Panc1 (cell line): ENCODE measurements around the gene JSRP1. TPM values are rescaled to one million over a fixed set of nuclear protein-coding genes. Genes with fewer than 3 reads are reported as not detected.

Experiments
- ATAC-seq: fragments of 200-7000 bp; cut with Tn5 transposase; 2 replicates; pipeline ENCODE4 v1.9.1; 2020; ENCODE audit warnings: mild to moderate bottlenecking, moderate library complexity
- BruUV-seq: library from RNA; stranded (reverse); fragments of 400-500 nt; replicated peaks from 2 replicates; lab custom pipeline; 2021; lab: Mats Ljungman, UMichigan
- CTCF ChIA-PET: fragments of 300-600 bp; sonication (Branson Sonifier 250); formaldehyde crosslinking; loops from one replicate; lab custom pipeline; 2022; ENCODE audit warnings: antibody characterized with exemption; lab: Charles Lee
- POLR2A ChIA-PET: fragments of 300-600 bp; sonication (Branson Sonifier 250); formaldehyde crosslinking; loops from one replicate; lab custom pipeline; 2022; ENCODE audit warnings: antibody characterized with exemption; lab: Charles Lee
- DNase-seq: peaks from one replicate; pipeline ENCODE4 v3.0.0-alpha.2; 2010; ENCODE audit warnings: low read depth, low spot score
- H3K27ac ChIP-seq: 2 replicates; pipeline ENCODE4 v1.5.1; 2011; ENCODE audit warnings: mild to moderate bottlenecking, low read length, inconsistent platforms
- H3K27me3 ChIP-seq: fragments of 200-500 bp; sonication (Bioruptor generic); 2 replicates; pipeline ENCODE4 v1.6.0; 2014; ENCODE audit warnings: low read length, inconsistent platforms; ENCODE audit not compliant: control insufficient read depth, insufficient read depth
- H3K36me3 ChIP-seq: fragments of 200-500 bp; sonication (Bioruptor generic); 2 replicates; pipeline ENCODE4 v1.5.1; 2014; ENCODE audit warnings: inconsistent platforms, mild to moderate bottlenecking, low read length, moderate library complexity; ENCODE audit not compliant: control insufficient read depth, insufficient read depth
- H3K4me1 ChIP-seq: 2 replicates; pipeline ENCODE4 v1.5.1; 2011; ENCODE audit warnings: inconsistent platforms, mild to moderate bottlenecking, low read length, moderate library complexity; ENCODE audit not compliant: control insufficient read depth, insufficient read depth
- H3K4me3 ChIP-seq, 2 experiments: 2 replicates each; pipeline ENCODE4 v1.5.1; 2011 to 2012; ENCODE audit warnings: low read depth in 2 of 2, low read length in 2 of 2, mild to moderate bottlenecking in 2 of 2, inconsistent platforms in 1 of 2, moderate library complexity in 1 of 2
- H3K9me3 ChIP-seq: fragments of 200-500 bp; sonication (Bioruptor generic); 2 replicates; pipeline ENCODE4 v1.5.1; 2014; ENCODE audit warnings: low read depth, mild to moderate bottlenecking, inconsistent platforms, low read length, moderate library complexity; ENCODE audit not compliant: control insufficient read depth, insufficient read depth
- CTCF ChIP-seq: fragments of 450-650 bp; IDR thresholded peaks from 2 replicates; pipeline ENCODE4 v1.5.1; 2017; ENCODE audit warnings: mild to moderate bottlenecking
- POLR2AphosphoS5 ChIP-seq: IDR thresholded peaks from 2 replicates; pipeline ENCODE4 v1.6.1; 2012; ENCODE audit warnings: mild to moderate bottlenecking, low read depth, low read length, moderate library complexity
- REST ChIP-seq, 2 experiments: IDR thresholded peaks; 2 replicates each; pipeline ENCODE4 v1.6.1; 2011 to 2012; ENCODE audit warnings: low read depth in 2 of 2, control low read depth in 1 of 2, low read length in 1 of 2, mild to moderate bottlenecking in 1 of 2, moderate library complexity in 1 of 2; ENCODE audit not compliant: insufficient read depth in 1 of 2
- SIN3A ChIP-seq: IDR thresholded peaks from 2 replicates; pipeline ENCODE4 v1.6.1; 2012; ENCODE audit warnings: low read depth, mild to moderate bottlenecking, low read length, moderate library complexity, borderline replicate concordance; ENCODE audit not compliant: insufficient read depth
- TCF7L2 ChIP-seq: IDR thresholded peaks from 2 replicates; pipeline ENCODE4 v1.6.1; 2011; ENCODE audit warnings: mild to moderate bottlenecking, low read depth, low read length, inconsistent platforms
- in situ Hi-C: cut with HindIII; loops from 2 replicates; pipeline ENCODE4 v1.10.0; 2016; ENCODE audit warnings: low sequenced_read_pairs, low pct_unique_long_range_greater_than_20kb
- intact Hi-C: fragments of 100-400 bp; cut with micrococcal nuclease; formaldehyde crosslinking; loops from one replicate; pipeline ENCODE4 v1.10.0; 2022; ENCODE audit not compliant: unreplicated experiment
- total RNA-seq: library from RNA; stranded (reverse); gene quantifications from one replicate; pipeline ENCODE4 v1.2.1, GENCODE V29; 2021; ENCODE audit not compliant: unreplicated experiment

The JSRP1 gene
- total RNA-seq, 1 experiment from 2014 or later = 0.51 TPM

GRCh38 chr19:2274931-2275535, 18.8 kb upstream of the JSRP1 start:
- peaks cover under 1% of the 10 kb centered on the region; the same call in 1 of the 2 replicates for H3K36me3 ChIP-seq
- intact Hi-C loops = no loop called here
- TF ChIP-seq TCF7L2 = no peak
- TF ChIP-seq REST (IDR thresholded peaks at IDR 0.05; ENCODE audit: insufficient read depth in 1 of 2, low read depth in 2 of 2, low read length in 1 of 2) = no peak
- TF ChIP-seq POLR2AphosphoS5 = peak; percentile 26; the same call in 1 of the 2 replicates
- TF ChIP-seq CTCF = no peak; the same call in 1 of the 2 replicates
- no peak overlapping the region for H3K4me3 ChIP-seq
- DNase-seq = no peak
- peaks cover 4% of the 10 kb centered on the region; the same call in 1 of the 2 replicates for H3K4me1 ChIP-seq
- ChIA-PET CTCF (interaction anchor here (0.6 kb wide), 1 partner anchor 1244 kb away, joined by 5 read pairs; no protein-coding TSS in a partner anchor), POLR2A (no interaction called here)
- ATAC-seq = peak; percentile 25
- H3K27ac ChIP-seq = no peak overlapping the region
- H3K27me3 ChIP-seq = no peaks in the 10 kb centered on the region
- H3K9me3 ChIP-seq = no peaks in the 10 kb centered on the region
- in situ Hi-C loops = no loop called here
- BruUV-seq = no TSS peak

- Histone ChIP-seq H3K9me3 (no peaks in the 10 kb centered on the region), H3K4me3 (peak overlapping the region; percentile 71 to 89), H3K36me3 (peaks cover 7% of the 10 kb centered on the region; the same call in 1 of the 2 replicates), H3K27me3 (no peaks in the 10 kb centered on the region), H3K27ac (peak overlapping the region; percentile 72), H3K4me1 (peaks cover 4% of the 10 kb centered on the region; the same call in 1 of the 2 replicates)
- no peak for ATAC-seq
- DNase-seq = no peak
- TF ChIP-seq SIN3A (no peak), CTCF (no peak), TCF7L2 (no peak), POLR2AphosphoS5 (no peak)
- in situ Hi-C loops = no loop called here
- CTCF ChIA-PET = interaction anchor here (0.6 kb wide), 1 partner anchor 1244 kb away, joined by 5 read pairs; no protein-coding TSS in a partner anchor
- POLR2A ChIA-PET = no interaction called here
- intact Hi-C loops = no loop called here
- no TSS peak for BruUV-seq
Measured at GRCh38 chr19:2274185-2274711, 18.0 kb upstream of the JSRP1 start.
